ENCODE measurements around the gene PTPRN2. TPM values are rescaled to one million over a fixed set of nuclear protein-coding genes. Genes with fewer than 3 reads are reported as not detected.
A peak's percentile ranks its signal among the peaks of the same experiment; 100 is the strongest.
"Not testable (repeated sequence)": the region's sequence is repeated elsewhere in the genome, so short reads cannot be mapped to it uniquely, and the experiment has no call there.

PTPRN2 gene
- total RNA-seq, 1 experiment from 2014 or later, result 3.8 TPM

DNA sequence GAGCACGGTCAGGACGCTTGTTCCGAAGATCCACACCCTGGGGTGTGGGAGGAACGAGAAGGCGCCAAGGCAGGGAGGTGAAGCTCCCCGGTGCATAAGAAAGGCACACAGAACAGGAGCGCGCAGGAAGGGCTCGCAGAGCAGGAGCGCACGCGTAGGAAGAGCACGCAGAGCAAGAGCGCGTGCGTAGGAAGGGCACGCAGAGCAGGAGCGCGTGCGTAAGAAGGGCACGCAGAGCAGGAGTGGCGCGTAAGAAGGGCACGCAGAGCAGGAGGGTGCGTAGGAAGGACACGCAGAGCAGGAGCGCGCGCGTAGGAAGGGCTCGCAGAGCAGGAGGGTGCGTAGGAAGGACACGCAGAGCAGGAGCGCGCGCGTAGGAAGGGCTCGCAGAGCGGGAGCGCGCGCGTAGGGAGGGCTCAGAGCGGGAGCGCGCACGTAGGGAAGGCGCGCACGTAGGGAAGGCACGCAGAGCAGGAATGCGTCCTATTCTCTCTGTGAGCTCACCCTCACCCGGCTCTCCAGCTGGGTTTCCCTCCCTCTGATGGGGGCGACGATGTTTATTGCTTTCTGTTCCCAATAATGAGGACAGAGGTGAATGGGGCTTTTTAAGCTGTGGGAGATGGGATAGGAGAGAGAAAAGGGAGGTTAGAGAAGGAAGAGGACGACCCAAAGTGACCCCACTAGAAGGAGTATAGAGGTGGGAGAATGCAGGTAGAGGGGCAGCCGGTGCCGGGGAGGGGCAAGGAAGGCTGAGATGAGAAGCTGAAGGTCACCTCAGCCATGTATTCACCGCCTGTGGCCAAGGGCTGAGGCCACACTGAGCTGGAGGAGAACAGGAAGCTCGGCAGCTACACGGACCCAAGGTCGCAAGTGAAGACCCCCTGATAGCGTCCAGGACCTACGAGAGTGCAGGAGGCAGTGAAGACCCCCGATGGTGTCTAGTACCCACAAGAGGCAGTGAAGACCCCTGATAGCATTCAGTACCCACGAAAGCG, 423.2 kb downstream of the PTPRN2 start:
- no peaks in the 10 kb centered on the region for H3K36me3 ChIP-seq
- no peak for DNase-seq
- no peak overlapping the region for H3K4me3 ChIP-seq
- H3K27ac ChIP-seq, result no peak overlapping the region
- H3K9me3 ChIP-seq (replicated peaks), result no peaks in the 10 kb centered on the region
- no peaks in the 10 kb centered on the region for H3K4me1 ChIP-seq
- H3K27me3 ChIP-seq, result peaks cover 7% of the 10 kb centered on the region; the same call in 1 of the 2 replicates

DNA sequence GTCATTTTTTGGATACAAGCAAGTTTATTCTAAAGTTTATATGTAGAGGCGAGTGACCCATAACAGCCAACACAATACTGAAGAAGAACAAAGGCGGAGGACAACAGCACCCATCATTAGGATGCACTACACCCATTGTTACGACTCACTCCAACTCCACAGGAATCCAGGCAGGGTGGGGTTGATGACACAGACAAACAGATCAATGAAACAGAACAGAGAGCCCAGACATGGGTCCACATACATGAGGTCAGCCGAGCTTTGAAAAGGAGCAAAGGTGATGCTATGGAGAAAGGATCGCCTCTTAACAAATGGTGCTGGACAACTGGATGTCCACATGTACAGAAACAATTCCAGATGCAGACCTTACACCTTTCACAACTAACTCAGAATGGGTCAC, 426.4 kb downstream of the PTPRN2 start:
- no peaks in the 10 kb centered on the region for H3K9me3 ChIP-seq (replicated peaks)
- no peak overlapping the region for H3K4me3 ChIP-seq
- no peak for DNase-seq
- no peaks in the 10 kb centered on the region for H3K27me3 ChIP-seq
- H3K27ac ChIP-seq, result no peak overlapping the region
- no peaks in the 10 kb centered on the region for H3K36me3 ChIP-seq
- H3K4me1 ChIP-seq, result no peaks in the 10 kb centered on the region

DNA sequence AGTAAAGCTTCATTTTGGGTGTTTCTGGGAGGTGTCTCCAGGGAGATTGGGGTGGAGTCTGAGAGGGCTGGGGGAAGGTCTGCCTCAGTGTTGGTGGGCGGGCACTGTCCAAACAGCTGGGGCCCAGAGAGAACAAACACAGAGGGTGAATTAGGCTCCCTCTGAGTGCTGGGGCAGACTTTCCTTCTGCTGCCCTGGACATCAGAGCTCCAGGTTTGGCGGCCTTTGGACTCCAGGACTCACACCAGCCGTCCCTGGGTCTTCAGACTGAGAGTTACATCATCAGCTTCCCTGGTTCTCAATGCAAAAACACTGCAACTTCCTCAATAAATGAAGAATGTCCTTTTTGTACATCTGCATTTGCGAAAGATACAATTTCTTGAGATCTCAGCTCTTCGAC, 427.4 kb downstream of the PTPRN2 start:
- Histone ChIP-seq H3K27ac (no peak overlapping the region), H3K9me3 (replicated peaks) (no peaks in the 10 kb centered on the region), H3K4me1 (no peaks in the 10 kb centered on the region), H3K36me3 (no peaks in the 10 kb centered on the region), H3K4me3 (no peak overlapping the region), H3K27me3 (no peaks in the 10 kb centered on the region)
- DNase-seq, result no peak

DNA sequence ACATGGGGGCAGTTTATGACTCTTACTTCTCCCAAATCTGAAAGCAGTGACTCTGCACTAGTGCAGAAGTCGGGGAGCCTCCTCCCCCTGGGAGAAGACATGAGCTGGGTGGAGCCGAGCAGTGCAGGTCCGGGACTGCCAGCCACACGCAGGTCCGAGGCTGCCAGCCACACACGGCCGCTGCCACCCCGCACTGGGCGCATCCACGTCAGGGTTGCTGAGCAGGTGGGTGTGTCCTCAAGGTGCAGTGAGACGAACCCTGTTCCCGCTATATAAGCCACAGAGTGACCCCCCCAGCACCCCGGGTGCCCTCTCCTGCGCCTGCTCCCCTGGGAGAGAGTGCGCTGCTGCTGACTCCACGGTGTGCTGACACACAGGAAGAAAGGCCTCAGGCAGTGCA, 430.2 kb downstream of the PTPRN2 start:
- no peaks in the 10 kb centered on the region for H3K4me1 ChIP-seq
- no peaks in the 10 kb centered on the region for H3K27me3 ChIP-seq
- no peaks in the 10 kb centered on the region for H3K36me3 ChIP-seq
- no peak overlapping the region for H3K27ac ChIP-seq
- no peak for DNase-seq
- no peaks in the 10 kb centered on the region for H3K9me3 ChIP-seq (replicated peaks)
- no peak overlapping the region for H3K4me3 ChIP-seq

DNA sequence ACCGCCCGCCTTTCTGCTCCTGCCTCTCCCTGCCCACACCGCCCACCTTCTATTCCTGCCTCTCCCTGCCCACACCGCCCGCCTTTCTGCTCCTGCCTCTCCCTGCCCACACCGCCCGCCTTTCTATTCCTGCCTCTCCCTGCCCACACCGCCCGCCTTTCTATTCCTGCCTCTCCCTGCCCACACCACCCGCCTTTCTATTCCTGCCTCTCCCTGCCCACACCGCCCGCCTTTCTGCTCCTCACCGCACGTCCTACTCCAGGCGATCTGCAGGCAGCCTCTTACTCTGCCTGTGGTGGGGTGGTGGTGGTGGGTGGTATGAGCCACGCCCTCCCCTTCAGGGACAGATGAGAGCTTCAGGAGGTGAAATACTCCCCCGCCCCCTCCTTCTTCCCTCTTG, 436.4 kb downstream of the PTPRN2 start:
- peak; percentile 13 to 35 for DNase-seq
- not testable (repeated sequence) for H3K9me3 ChIP-seq (replicated peaks); H3K27ac ChIP-seq

DNA sequence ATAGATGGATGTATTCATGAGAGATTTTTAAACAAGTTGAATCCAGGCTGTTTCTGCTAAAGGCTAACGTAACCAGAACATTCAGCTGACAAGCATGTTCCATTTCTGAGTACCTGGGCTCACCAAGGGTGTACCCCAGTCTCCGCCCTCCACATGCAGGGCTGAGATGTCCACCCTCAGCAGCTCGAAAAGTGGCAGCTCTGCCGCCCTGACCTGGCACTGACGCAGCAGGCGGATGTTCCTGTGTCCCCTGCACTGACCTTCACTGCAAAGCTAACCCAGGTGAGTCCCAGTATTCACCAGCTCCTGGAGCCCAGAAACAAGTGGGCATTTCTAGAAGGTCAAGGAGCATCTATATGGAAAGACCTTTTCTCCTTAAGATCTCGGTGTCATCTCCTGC, 437.4 kb downstream of the PTPRN2 start:
- no peaks in the 10 kb centered on the region for H3K9me3 ChIP-seq (replicated peaks)
- H3K27ac ChIP-seq, result no peak overlapping the region
- no peak overlapping the region for H3K4me3 ChIP-seq
- DNase-seq, result no peak
- H3K27me3 ChIP-seq, result no peaks in the 10 kb centered on the region
- no peaks in the 10 kb centered on the region for H3K4me1 ChIP-seq
- H3K36me3 ChIP-seq, result no peaks in the 10 kb centered on the region

More for the DNA sequence above, 436.4 kb downstream of the PTPRN2 start:
- not testable (repeated sequence) for H3K36me3 ChIP-seq, H3K4me3 ChIP-seq, H3K4me1 ChIP-seq, H3K27me3 ChIP-seq

DNA sequence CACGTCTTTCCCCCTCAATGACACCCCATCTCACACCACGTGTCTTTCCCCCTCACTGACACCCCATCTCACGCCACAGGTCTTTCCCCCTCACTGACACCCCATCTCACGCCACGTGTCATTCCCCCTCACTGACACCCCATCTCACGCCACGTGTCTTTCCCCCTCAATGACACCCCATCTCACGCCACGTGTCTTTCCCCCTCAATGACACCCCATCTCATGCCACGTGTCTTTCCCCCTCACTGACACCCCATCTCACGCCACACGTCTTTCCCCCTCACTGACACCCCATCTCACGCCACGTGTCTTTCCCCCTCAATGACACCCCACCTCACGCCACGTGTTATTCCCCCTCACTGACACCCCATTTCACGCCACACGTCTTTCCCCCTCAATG, 440.2 kb downstream of the PTPRN2 start:
- peak in 1 of 2 experiments; percentile 11 for DNase-seq
- H3K36me3 ChIP-seq; H3K4me1 ChIP-seq; H3K4me3 ChIP-seq; H3K9me3 ChIP-seq (replicated peaks); H3K27ac ChIP-seq; H3K27me3 ChIP-seq: not testable (repeated sequence)

DNA sequence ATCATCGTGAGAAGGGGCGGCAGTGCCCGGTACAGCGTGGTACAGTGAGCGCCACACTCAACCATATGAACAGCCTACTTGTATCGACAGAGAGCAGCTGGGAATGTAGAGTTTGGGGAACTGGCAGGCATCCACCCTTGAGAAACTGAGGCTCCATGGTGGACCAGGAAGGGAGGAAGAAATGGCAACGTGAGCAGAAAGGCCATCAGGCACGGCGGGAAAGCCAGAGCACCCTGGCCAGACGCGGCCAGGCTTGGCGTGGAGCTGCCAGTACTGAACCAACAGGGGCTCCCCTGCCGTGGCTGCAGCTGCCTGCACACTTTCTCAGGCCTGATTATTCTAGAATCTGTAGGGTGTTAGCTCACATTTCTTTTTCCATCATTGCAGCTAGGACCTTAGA, 442.3 kb downstream of the PTPRN2 start:
- peaks cover 7% of the 10 kb centered on the region; the same call in 1 of the 2 replicates for H3K27me3 ChIP-seq
- no peak overlapping the region for H3K4me3 ChIP-seq
- no peaks in the 10 kb centered on the region for H3K9me3 ChIP-seq (replicated peaks)

DNA sequence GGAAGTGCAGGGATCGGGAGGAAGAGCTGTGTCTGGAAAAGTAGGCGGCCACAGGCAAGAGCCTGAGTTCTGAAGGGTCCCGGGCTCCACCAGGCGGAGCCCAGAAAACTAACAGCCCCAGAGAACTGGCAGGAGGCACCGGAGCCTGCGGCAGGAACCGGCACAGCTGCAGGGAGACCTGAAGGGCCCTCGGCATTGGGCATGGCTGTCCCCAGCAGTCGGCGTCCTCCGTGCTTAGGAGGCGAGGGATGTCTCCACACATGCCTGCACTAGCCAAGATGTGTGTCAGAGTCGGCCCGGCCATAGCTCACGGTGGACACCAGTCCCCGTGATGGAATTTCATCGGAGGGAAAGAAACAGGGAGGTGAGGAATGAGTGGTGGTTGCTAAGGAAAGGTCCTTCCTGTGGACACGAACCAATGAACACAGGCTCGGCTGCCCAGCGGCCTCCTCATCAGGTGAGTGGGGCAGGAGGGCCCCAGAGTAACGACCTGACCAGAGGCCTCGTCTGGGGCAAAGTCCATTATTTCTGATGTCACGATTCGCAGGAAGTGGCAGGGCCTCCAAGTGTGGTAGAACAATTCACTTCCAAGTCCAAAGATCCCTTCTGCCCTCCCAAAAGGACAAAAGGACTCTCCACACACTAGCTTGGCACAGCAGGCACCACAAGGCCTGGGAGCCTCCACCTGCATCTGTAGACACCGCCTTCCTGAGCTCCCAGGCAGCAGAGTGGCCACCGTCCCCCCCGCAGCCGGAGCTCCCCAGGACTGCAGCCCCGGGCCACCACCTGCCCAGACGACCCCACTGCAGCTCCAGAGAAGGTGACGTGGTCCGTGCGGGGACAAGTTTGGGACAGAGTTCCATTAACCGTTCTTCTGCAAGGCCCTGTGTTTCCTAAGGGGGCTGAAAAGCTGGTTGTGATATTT, 444.2 kb downstream of the PTPRN2 start:
- no peak overlapping the region for H3K27ac ChIP-seq
- no peaks in the 10 kb centered on the region for H3K4me1 ChIP-seq
- H3K9me3 ChIP-seq (replicated peaks), result no peaks in the 10 kb centered on the region

More for the DNA sequence above, 442.3 kb downstream of the PTPRN2 start:
- DNase-seq, result no peak
- Histone ChIP-seq H3K27ac (no peak overlapping the region), H3K36me3 (no peaks in the 10 kb centered on the region), H3K4me1 (no peaks in the 10 kb centered on the region)

DNA sequence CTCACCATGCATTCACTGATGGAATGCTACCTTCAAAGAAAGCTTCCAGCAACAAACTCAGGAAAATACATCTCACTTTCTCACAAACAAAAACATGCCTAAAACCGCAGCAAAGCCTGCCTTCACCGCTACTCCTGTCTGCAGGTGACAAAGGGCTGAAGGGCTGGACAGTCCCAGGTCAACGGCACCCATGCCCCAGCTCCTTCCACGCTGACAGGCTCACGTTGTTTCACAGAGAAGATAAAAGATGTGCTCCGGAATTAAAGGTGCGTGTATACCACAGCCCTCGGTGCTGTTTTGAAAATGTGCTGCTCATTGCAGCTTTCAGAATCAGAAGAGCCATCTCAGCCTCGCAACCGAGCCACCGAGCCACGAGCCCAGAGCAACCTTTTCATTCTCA, 445.0 kb downstream of the PTPRN2 start:
- Histone ChIP-seq H3K9me3 (replicated peaks) (no peaks in the 10 kb centered on the region), H3K27me3 (peaks cover 17% of the 10 kb centered on the region; the same call in 1 of the 2 replicates), H3K36me3 (no peaks in the 10 kb centered on the region), H3K4me3 (no peak overlapping the region), H3K4me1 (no peaks in the 10 kb centered on the region), H3K27ac (no peak overlapping the region)
- DNase-seq, result no peak

More for the DNA sequence above, 444.2 kb downstream of the PTPRN2 start:
- peaks cover 13% of the 10 kb centered on the region; the same call in 1 of the 2 replicates for H3K27me3 ChIP-seq
- no peaks in the 10 kb centered on the region for H3K36me3 ChIP-seq
- no peak for DNase-seq
- no peak overlapping the region for H3K4me3 ChIP-seq

DNA sequence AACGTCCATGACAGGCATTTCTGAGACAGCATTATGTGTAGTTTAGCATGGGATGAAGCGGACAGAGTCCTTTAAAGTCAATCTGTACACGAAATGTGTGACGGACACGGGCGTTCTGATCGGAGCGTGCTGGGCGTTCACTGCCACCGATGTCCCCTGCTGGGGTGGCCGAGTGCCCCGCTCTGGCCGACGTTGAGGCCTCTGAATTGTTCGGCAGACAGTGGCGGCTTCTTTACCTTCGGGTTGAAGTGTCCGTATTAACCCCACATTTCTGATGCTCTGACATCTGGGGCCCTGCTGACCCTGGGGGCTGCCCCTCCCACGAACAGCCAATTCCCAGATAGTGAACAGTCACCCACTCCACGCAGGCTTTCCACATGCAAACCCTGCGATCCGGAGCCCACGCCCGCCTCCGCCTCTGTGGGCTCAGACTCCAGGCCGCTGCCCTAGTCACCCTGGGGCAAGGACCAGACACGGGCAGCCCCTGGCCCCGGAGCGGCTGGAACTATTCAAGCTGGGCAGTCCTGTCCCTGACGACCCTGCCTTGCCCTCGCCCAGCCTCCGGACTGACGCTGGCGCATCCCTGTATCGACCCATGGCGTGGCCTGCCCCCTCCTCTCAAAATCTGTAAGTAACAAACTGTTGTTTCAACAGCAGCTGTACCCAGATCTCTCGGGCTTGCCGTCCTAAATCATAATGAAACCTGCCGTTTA, 445.7 kb downstream of the PTPRN2 start:
- Histone ChIP-seq H3K9me3 (replicated peaks) (no peaks in the 10 kb centered on the region), H3K4me3 (no peak overlapping the region)

DNA sequence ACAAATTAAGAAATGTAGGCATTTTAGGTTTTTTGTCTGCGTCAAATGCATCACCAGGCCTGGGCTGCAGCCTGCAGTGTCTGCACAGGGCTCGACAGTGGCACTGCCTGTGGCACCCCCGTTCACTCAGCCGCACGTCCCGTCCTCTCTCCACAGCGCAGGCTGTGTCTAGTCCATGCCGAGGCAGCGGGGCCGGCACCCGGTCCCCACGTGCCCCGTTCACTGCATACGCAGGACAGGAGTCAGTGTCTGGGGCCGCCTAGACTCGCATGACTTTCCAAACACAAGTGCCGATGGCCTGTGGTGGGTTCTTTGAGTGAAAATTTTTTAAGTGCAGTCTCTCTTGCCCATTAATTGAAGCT, 446.4 kb downstream of the PTPRN2 start:
- Histone ChIP-seq H3K9me3 (replicated peaks) (no peaks in the 10 kb centered on the region), H3K4me1 (no peaks in the 10 kb centered on the region), H3K27ac (no peak overlapping the region), H3K4me3 (no peak overlapping the region), H3K27me3 (peaks cover 29% of the 10 kb centered on the region), H3K36me3 (no peaks in the 10 kb centered on the region)
- no peak for DNase-seq

More for the DNA sequence above, 445.7 kb downstream of the PTPRN2 start:
- Histone ChIP-seq H3K4me1 (no peaks in the 10 kb centered on the region), H3K27me3 (peaks cover 23% of the 10 kb centered on the region), H3K27ac (no peak overlapping the region), H3K36me3 (no peaks in the 10 kb centered on the region)
- no peak for DNase-seq

DNA sequence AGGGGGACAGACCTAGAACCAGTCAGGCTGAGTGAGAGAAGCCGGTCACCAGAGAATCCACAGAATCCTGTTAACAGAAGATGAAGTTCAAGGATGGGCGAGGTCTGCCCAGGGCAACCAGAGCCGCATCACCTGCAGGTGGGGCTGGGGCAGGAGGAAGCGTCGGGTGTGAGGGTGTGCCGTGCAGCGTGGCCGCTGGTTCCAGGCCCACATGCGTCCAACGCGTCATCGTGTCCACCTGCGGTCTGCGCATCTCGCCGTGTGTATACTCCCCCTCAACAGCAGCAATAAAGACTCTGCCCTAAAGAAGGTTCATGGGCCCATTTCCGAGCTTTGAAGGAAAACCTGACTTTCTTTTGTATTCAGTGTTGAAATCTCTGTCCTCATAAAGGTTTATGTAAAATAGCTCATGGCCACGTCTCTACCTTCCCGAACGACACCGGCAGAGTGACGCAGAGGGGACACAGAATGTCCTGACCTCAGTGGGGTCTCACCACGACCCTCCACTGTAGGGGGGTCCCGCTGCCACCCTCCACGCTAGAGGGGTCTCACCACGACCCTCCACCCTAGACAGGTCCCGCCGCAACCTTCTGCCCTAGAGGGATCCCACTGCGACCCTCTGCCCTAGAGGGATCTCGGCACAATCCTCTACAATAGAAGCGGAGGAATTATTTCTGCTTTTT, 446.9 kb downstream of the PTPRN2 start:
- H3K27ac ChIP-seq, result no peak overlapping the region
- no peaks in the 10 kb centered on the region for H3K9me3 ChIP-seq (replicated peaks)
- no peaks in the 10 kb centered on the region for H3K4me1 ChIP-seq
- peaks cover 33% of the 10 kb centered on the region for H3K27me3 ChIP-seq
- DNase-seq, result no peak
- no peaks in the 10 kb centered on the region for H3K36me3 ChIP-seq
- no peak overlapping the region for H3K4me3 ChIP-seq

DNA sequence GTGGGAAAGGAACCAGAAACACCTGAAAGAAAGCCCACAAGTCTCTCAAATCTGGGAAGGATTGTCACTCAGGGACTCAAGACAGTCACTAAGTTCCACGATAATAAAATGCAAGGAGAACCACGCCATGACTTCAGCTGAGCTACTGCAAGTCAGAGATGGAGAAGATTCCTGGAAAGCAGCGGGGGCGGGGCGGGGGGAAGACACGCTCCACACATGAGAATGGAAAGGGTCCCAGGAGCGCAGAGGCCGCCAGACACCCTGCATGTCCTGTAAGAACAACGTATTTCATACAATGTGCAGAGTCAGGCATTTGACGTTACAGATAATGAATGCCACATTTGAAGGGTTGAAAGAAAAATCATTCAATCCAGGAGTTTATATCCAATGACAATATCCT, 448.1 kb downstream of the PTPRN2 start:
- Histone ChIP-seq H3K27ac (no peak overlapping the region), H3K36me3 (no peaks in the 10 kb centered on the region), H3K4me1 (no peaks in the 10 kb centered on the region), H3K27me3 (peaks cover 42% of the 10 kb centered on the region), H3K9me3 (replicated peaks) (no peaks in the 10 kb centered on the region), H3K4me3 (no peak overlapping the region)
- no peak for DNase-seq
